ENCODE results near the gene TECTB.

Gene TECTB

GRCh38 chr10:112236486-112236885 lies 46.7 kb upstream of the TECTB start:
- no peaks in the 10 kb centered on the region for H3K4me1 ChIP-seq (ENCODE audit: control insufficient read depth, insufficient read depth, low read length)
- no peak overlapping the region for H3K4me3 ChIP-seq (ENCODE audit: low read depth, low read length)
- no peaks in the 10 kb centered on the region; the same call in 1 of the 2 replicates for H3K9me3 ChIP-seq (ENCODE audit: control insufficient read depth, insufficient read depth, low read depth, low read length)
- CTCF ChIA-PET: interaction anchor here (0.7 to 1.6 kb wide), 3 partner anchors 72 to 1788 kb away, joined by 3 to 4 read pairs (median 3); no protein-coding TSS in a partner anchor
- POLR2A ChIA-PET: no interaction called here
- no peak for TF ChIP-seq ZNF776 (tag by site-specific recombination; IDR thresholded peaks at IDR 0.05; ENCODE audit: borderline replicate concordance)
- TF ChIP-seq ZNF112 (tag by site-specific recombination; IDR thresholded peaks at IDR 0.05): no peak
- TF ChIP-seq ZSCAN4 (tag by site-specific recombination; IDR thresholded peaks at IDR 0.05): no peak
- no peak for TF ChIP-seq GFI1B (tag by site-specific recombination; IDR thresholded peaks at IDR 0.05)
- no peak for TF ChIP-seq ZNF426 (tag by site-specific recombination; IDR thresholded peaks at IDR 0.05)
- TF ChIP-seq ZNF677 (tag by site-specific recombination; IDR thresholded peaks at IDR 0.05): no peak
- TF ChIP-seq TRIM28 (IDR thresholded peaks at IDR 0.05; ENCODE audit: borderline replicate concordance, low read length): no peak
- TF ChIP-seq ZNF488 (tag by site-specific recombination; IDR thresholded peaks at IDR 0.05): no peak
- no peak for TF ChIP-seq ZNF155 (tag by site-specific recombination; IDR thresholded peaks at IDR 0.05)
- no peak for TF ChIP-seq ZNF585B (tag by site-specific recombination; IDR thresholded peaks at IDR 0.05)
- no peak for TF ChIP-seq ZNF366 (tag by site-specific recombination; conservative IDR thresholded peaks at IDR 0.05)
- TF ChIP-seq HOXA7 (CRISPR knock-in tag; IDR thresholded peaks at IDR 0.05; ENCODE audit: borderline replicate concordance): no peak
- TF ChIP-seq YY1 (tag by site-specific recombination; IDR thresholded peaks at IDR 0.05): no peak
- TF ChIP-seq BCL11B (tag by site-specific recombination; IDR thresholded peaks at IDR 0.05; ENCODE audit: low read depth): no peak
- TF ChIP-seq KLF10 (tag by site-specific recombination; IDR thresholded peaks at IDR 0.05): no peak
- no peak overlapping the region for H3K27ac ChIP-seq (ENCODE audit: extremely low read depth, low read depth, low read length)
- no peaks in the 10 kb centered on the region for H3K36me3 ChIP-seq (ENCODE audit: control insufficient read depth in 2 of 2, insufficient read depth in 1 of 2, low read length in 2 of 2)

GRCh38 chr10:112239347-112239746 lies 43.9 kb upstream of the TECTB start:
- H3K36me3 ChIP-seq (ENCODE audit: control insufficient read depth in 2 of 2, insufficient read depth in 1 of 2, low read length in 2 of 2): no peaks in the 10 kb centered on the region
- ChIA-PET CTCF (no interaction called here), POLR2A (interaction anchor here (0.5 kb wide), 1 partner anchor 233 kb away, joined by 3 read pairs; no protein-coding TSS in a partner anchor)
- no peaks in the 10 kb centered on the region; the same call in 1 of the 2 replicates for H3K9me3 ChIP-seq (ENCODE audit: control insufficient read depth, insufficient read depth, low read depth, low read length)
- TF ChIP-seq ZNF473 (tag by site-specific recombination; IDR thresholded peaks at IDR 0.05) (no peak), YY1 (tag by site-specific recombination; IDR thresholded peaks at IDR 0.05) (no peak), PRDM10 (tag by site-specific recombination; IDR thresholded peaks at IDR 0.05) (no peak), KLF1 (tag by site-specific recombination; IDR thresholded peaks at IDR 0.05) (no peak), ZNF639 (tag by site-specific recombination; IDR thresholded peaks at IDR 0.05) (no peak), ZNF266 (tag by site-specific recombination; IDR thresholded peaks at IDR 0.05; ENCODE audit: low read depth) (no peak), ZBTB7A (tag by site-specific recombination; IDR thresholded peaks at IDR 0.05; ENCODE audit: low read depth) (no peak), REST (tag by site-specific recombination; IDR thresholded peaks at IDR 0.05) (no peak)
- no peak overlapping the region for H3K4me3 ChIP-seq (ENCODE audit: low read depth, low read length)
- H3K27ac ChIP-seq (ENCODE audit: extremely low read depth, low read depth, low read length): no peak overlapping the region
- H3K4me1 ChIP-seq (ENCODE audit: control insufficient read depth, insufficient read depth, low read length): no peaks in the 10 kb centered on the region

All from HEK293 (cell line).